Measurements from ENCODE around the gene RAPSN.

Gene RAPSN

GRCh38 chr11:47400768-47401279 is 48.1 kb downstream of the RAPSN start (continued):
- TF ChIP-seq, protein P1, sequence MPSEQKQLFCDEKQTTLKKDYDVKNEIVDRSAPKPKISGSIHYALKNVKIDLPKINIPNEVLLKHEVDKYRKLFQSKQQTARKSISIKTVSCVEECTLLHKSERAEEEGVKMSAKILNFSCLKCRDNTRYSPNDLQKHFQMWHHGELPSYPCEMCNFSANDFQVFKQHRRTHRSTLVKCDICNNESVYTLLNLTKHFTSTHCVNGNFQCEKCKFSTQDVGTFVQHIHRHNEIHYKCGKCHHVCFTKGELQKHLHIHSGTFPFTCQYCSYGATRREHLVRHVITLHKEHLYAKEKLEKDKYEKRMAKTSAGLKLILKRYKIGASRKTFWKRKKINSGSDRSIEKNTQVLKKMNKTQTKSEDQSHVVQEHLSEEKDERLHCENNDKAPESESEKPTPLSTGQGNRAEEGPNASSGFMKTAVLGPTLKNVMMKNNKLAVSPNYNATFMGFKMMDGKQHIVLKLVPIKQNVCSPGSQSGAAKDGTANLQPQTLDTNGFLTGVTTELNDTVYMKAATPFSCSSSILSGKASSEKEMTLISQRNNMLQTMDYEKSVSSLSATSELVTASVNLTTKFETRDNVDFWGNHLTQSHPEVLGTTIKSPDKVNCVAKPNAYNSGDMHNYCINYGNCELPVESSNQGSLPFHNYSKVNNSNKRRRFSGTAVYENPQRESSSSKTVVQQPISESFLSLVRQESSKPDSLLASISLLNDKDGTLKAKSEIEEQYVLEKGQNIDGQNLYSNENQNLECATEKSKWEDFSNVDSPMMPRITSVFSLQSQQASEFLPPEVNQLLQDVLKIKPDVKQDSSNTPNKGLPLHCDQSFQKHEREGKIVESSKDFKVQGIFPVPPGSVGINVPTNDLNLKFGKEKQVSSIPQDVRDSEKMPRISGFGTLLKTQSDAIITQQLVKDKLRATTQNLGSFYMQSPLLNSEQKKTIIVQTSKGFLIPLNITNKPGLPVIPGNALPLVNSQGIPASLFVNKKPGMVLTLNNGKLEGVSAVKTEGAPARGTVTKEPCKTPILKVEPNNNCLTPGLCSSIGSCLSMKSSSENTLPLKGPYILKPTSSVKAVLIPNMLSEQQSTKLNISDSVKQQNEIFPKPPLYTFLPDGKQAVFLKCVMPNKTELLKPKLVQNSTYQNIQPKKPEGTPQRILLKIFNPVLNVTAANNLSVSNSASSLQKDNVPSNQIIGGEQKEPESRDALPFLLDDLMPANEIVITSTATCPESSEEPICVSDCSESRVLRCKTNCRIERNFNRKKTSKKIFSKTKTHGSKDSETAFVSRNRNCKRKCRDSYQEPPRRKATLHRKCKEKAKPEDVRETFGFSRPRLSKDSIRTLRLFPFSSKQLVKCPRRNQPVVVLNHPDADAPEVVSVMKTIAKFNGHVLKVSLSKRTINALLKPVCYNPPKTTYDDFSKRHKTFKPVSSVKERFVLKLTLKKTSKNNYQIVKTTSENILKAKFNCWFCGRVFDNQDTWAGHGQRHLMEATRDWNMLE (tag by site-specific recombination; conservative IDR thresholded peaks at IDR 0.05; ENCODE audit: low read depth) = no peak
- TF ChIP-seq ZNF76 (tag by site-specific recombination; IDR thresholded peaks at IDR 0.05; ENCODE audit: borderline replicate concordance, low read depth) = no peak
- TF ChIP-seq MZF1 (tag by site-specific recombination; IDR thresholded peaks at IDR 0.05; ENCODE audit: borderline replicate concordance) = no peak
- TF ChIP-seq ZNF416 (tag by site-specific recombination; IDR thresholded peaks at IDR 0.05) = no peak
- no peak for TF ChIP-seq ZNF174 (tag by site-specific recombination; IDR thresholded peaks at IDR 0.05)
- no peak for TF ChIP-seq ZFP37 (tag by site-specific recombination; IDR thresholded peaks at IDR 0.05)
- no peak for TF ChIP-seq KLF7 (tag by site-specific recombination; IDR thresholded peaks at IDR 0.05; ENCODE audit: borderline replicate concordance)
- TF ChIP-seq ZNF654 (tag by site-specific recombination; IDR thresholded peaks at IDR 0.05; ENCODE audit: low read depth) = no peak
- TF ChIP-seq ZNF37A (tag by site-specific recombination; IDR thresholded peaks at IDR 0.05) = no peak
- TF ChIP-seq, protein P2, sequence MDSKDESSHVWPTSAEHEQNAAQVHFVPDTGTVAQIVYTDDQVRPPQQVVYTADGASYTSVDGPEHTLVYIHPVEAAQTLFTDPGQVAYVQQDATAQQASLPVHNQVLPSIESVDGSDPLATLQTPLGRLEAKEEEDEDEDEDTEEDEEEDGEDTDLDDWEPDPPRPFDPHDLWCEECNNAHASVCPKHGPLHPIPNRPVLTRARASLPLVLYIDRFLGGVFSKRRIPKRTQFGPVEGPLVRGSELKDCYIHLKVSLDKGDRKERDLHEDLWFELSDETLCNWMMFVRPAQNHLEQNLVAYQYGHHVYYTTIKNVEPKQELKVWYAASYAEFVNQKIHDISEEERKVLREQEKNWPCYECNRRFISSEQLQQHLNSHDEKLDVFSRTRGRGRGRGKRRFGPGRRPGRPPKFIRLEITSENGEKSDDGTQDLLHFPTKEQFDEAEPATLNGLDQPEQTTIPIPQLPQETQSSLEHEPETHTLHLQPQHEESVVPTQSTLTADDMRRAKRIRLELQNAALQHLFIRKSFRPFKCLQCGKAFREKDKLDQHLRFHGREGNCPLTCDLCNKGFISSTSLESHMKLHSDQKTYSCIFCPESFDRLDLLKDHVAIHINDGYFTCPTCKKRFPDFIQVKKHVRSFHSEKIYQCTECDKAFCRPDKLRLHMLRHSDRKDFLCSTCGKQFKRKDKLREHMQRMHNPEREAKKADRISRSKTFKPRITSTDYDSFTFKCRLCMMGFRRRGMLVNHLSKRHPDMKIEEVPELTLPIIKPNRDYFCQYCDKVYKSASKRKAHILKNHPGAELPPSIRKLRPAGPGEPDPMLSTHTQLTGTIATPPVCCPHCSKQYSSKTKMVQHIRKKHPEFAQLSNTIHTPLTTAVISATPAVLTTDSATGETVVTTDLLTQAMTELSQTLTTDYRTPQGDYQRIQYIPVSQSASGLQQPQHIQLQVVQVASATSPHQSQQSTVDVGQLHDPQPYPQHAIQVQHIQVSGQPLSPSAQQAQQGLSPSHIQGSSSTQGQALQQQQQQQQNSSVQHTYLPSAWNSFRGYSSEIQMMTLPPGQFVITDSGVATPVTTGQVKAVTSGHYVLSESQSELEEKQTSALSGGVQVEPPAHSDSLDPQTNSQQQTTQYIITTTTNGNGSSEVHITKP (tag by site-specific recombination; IDR thresholded peaks at IDR 0.05) = no peak
- peak; percentile 5 for TF ChIP-seq ZNF335 (tag by site-specific recombination; conservative IDR thresholded peaks at IDR 0.05)
- TF ChIP-seq ZBTB1 (tag by site-specific recombination; IDR thresholded peaks at IDR 0.05) = no peak
- no peak for TF ChIP-seq ZNF433 (tag by site-specific recombination; IDR thresholded peaks at IDR 0.05; ENCODE audit: low read depth)
- TF ChIP-seq ZFHX2 (tag by site-specific recombination; conservative IDR thresholded peaks at IDR 0.05) = peak; percentile 64
- TF ChIP-seq PRDM1 (tag by site-specific recombination; IDR thresholded peaks at IDR 0.05) = no peak
- no peak for TF ChIP-seq ZNF596 (tag by site-specific recombination; IDR thresholded peaks at IDR 0.05)
- peak; percentile 38; the same call in 1 of the 2 replicates for TF ChIP-seq ZIC2 (tag by site-specific recombination; IDR thresholded peaks at IDR 0.05)
- peak; percentile 83; the same call in 1 of the 2 replicates for TF ChIP-seq ZBTB6 (tag by site-specific recombination; IDR thresholded peaks at IDR 0.05)
- TF ChIP-seq ZNF660 (tag by site-specific recombination; IDR thresholded peaks at IDR 0.05) = no peak
- TF ChIP-seq ZNF426 (tag by site-specific recombination; IDR thresholded peaks at IDR 0.05) = no peak
- no peak for TF ChIP-seq BCL11A (tag by site-specific recombination; IDR thresholded peaks at IDR 0.05; ENCODE audit: low read depth)
- no peak for TF ChIP-seq ZNF23 (tag by site-specific recombination; IDR thresholded peaks at IDR 0.05; ENCODE audit: borderline replicate concordance)
- no peak for TF ChIP-seq ZNF132 (tag by site-specific recombination; IDR thresholded peaks at IDR 0.05; ENCODE audit: borderline replicate concordance)
- no peak for TF ChIP-seq ZNF560 (tag by site-specific recombination; IDR thresholded peaks at IDR 0.05; ENCODE audit: borderline replicate concordance)
- TF ChIP-seq GLIS1 (tag by site-specific recombination; IDR thresholded peaks at IDR 0.05) = peak; percentile 87
- TF ChIP-seq ZNF629 (tag by site-specific recombination; IDR thresholded peaks at IDR 0.05) = no peak
- TF ChIP-seq ZNF292 (tag by site-specific recombination; IDR thresholded peaks at IDR 0.05; ENCODE audit: borderline replicate concordance, low read depth) = no peak
- TF ChIP-seq ZSCAN23 (tag by site-specific recombination; IDR thresholded peaks at IDR 0.05) = no peak
- 0 out of 2 replicates have a peak, but pooled peaks have one; percentile 4 for TF ChIP-seq ZNF501 (tag by site-specific recombination; IDR thresholded peaks at IDR 0.05)
- peak; percentile 98 for TF ChIP-seq ZNF664 (tag by site-specific recombination; IDR thresholded peaks at IDR 0.05)
- TF ChIP-seq HOXC10 (CRISPR knock-in tag; IDR thresholded peaks at IDR 0.05) = no peak
- TF ChIP-seq ZBTB17 (tag by site-specific recombination; IDR thresholded peaks at IDR 0.05) = 0 out of 2 replicates have a peak, but pooled peaks have one; percentile 26
